ENCODE data around the gene LRRTM1. TPM values are rescaled to one million over a fixed set of nuclear protein-coding genes. Genes with fewer than 3 reads are reported as not detected.

LRRTM1 gene
- total and polyA plus RNA-seq, 2 donors (not counting 3 experiments of a cell fraction or from before 2014, with no cell fraction given) = not detected

DNA sequence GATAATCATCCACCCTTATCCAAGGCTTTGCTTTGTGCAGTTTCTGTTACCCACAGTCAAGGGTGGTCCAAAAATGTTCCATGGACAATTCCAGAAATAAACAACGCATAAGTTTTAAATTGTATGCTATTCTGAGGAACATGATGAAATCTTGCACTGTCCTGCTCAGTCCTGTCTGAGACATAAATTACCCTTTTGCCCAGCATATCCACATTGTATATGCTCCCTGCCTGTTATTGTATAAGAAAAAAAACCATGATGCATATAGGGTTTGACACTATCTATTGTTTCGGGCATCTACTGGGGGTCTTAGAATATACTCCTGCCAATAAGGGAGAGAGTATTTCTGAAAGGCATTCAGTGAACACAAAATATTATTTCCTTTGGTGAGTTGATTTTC lies 24.0 kb downstream of the LRRTM1 start:
- FAIRE-seq = no peak

More for the DNA sequence above, 24.0 kb downstream of the LRRTM1 start:
- no peaks in the 10 kb centered on the region for H4K20me1 ChIP-seq (replicated peaks; ENCODE audit: control insufficient read depth, extremely low read depth, insufficient read depth, low read length)
- H3K4me2 ChIP-seq (ENCODE audit: insufficient read depth, low read length) = no peak overlapping the region
- POLR2A ChIA-PET = no interaction called here
- no peak overlapping the region for H3K4me3 ChIP-seq (replicated peaks in 1 of 3; ENCODE audit: insufficient read depth in 1 of 3, low read depth in 1 of 3, low read length in 3 of 3)
- no peaks in the 10 kb centered on the region for H3K9me1 ChIP-seq (replicated peaks; ENCODE audit: control insufficient read depth, extremely low read depth, insufficient read depth, low read length)
- H3K79me2 ChIP-seq (ENCODE audit: control insufficient read depth, insufficient read depth, low read length) = no peaks in the 10 kb centered on the region
- no peaks in the 10 kb centered on the region for H3K4me1 ChIP-seq (ENCODE audit: control insufficient read depth, extremely low read depth, insufficient read depth, low read length)
- no peak overlapping the region for H3K9ac ChIP-seq (replicated peaks; ENCODE audit: extremely low read depth, insufficient read depth, low read length)
- TF ChIP-seq JUN (IDR thresholded peaks at IDR 0.05; ENCODE audit: borderline replicate concordance, insufficient read depth, insufficient read length, low read depth) (no peak), POLR2AphosphoS5 (IDR thresholded peaks at IDR 0.05; ENCODE audit: insufficient read depth, low read depth, low read length) (no peak), FOS (IDR thresholded peaks at IDR 0.05; ENCODE audit: borderline replicate concordance, insufficient read depth, low read length) (no peak), EZH2 (IDR thresholded peaks at IDR 0.05; ENCODE audit: borderline replicate concordance, low read depth, low read length, severe bottlenecking) (no peak), MYC (IDR thresholded peaks at IDR 0.05; ENCODE audit: low read depth, low read length) (no peak), POLR2A (IDR thresholded peaks at IDR 0.05; ENCODE audit: low read depth, low read length) (no peak), GATA2 (IDR thresholded peaks at IDR 0.05; ENCODE audit: insufficient read depth, insufficient read length, low read depth, low read length) (no peak)
- TF ChIP-seq, protein P1, sequence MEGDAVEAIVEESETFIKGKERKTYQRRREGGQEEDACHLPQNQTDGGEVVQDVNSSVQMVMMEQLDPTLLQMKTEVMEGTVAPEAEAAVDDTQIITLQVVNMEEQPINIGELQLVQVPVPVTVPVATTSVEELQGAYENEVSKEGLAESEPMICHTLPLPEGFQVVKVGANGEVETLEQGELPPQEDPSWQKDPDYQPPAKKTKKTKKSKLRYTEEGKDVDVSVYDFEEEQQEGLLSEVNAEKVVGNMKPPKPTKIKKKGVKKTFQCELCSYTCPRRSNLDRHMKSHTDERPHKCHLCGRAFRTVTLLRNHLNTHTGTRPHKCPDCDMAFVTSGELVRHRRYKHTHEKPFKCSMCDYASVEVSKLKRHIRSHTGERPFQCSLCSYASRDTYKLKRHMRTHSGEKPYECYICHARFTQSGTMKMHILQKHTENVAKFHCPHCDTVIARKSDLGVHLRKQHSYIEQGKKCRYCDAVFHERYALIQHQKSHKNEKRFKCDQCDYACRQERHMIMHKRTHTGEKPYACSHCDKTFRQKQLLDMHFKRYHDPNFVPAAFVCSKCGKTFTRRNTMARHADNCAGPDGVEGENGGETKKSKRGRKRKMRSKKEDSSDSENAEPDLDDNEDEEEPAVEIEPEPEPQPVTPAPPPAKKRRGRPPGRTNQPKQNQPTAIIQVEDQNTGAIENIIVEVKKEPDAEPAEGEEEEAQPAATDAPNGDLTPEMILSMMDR (IDR thresholded peaks at IDR 0.05; ENCODE audit: extremely low read depth in 1 of 2, insufficient read depth in 1 of 2, low read depth in 1 of 2, low read length in 2 of 2) = no peak
- TF ChIP-seq, protein P2, sequence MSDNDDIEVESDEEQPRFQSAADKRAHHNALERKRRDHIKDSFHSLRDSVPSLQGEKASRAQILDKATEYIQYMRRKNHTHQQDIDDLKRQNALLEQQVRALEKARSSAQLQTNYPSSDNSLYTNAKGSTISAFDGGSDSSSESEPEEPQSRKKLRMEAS (IDR thresholded peaks at IDR 0.05; ENCODE audit: insufficient read depth, insufficient read length) = no peak
- H3K27me3 ChIP-seq (ENCODE audit: control insufficient read depth in 2 of 2, insufficient read depth in 2 of 2, low read length in 2 of 2) = no peaks in the 10 kb centered on the region
- H2AFZ ChIP-seq (ENCODE audit: low read depth, low read length) = no peak overlapping the region
- no peak overlapping the region for H3K27ac ChIP-seq (ENCODE audit: insufficient read depth, low read depth, low read length)
- dilution Hi-C loops (cut with MboI; ENCODE audit: extremely low pct_ligation_motif_present, low sequenced_read_pairs) (no loop called here), intact Hi-C loops (cut with micrococcal nuclease) (no loop called here)
- H3K36me3 ChIP-seq (ENCODE audit: control insufficient read depth in 2 of 2, extremely low read depth in 1 of 2, insufficient read depth in 2 of 2, low read length in 2 of 2) = no peaks in the 10 kb centered on the region
- no peaks in the 10 kb centered on the region for H3K9me3 ChIP-seq (replicated peaks; ENCODE audit: control insufficient read depth, insufficient read depth, low read length)
- no peak for DNase-seq (ENCODE audit: low read depth, low spot score)
- CTCF ChIA-PET = no interaction called here
- BruUV-seq (replicated peaks) = no TSS peak
